ENCODE measurements around the gene ALX3.

ALX3 gene

GRCh38 chr1:110097507-110098221 is 27.2 kb upstream of the ALX3 start:
- no peaks in the 10 kb centered on the region for H3K4me1 ChIP-seq (ENCODE audit: insufficient read depth, poor library complexity, severe bottlenecking)
- no peak for TF ChIP-seq CTCF (IDR thresholded peaks at IDR 0.05; ENCODE audit: poor library complexity, severe bottlenecking)
- H3K27ac ChIP-seq (ENCODE audit: poor library complexity, severe bottlenecking): no peak overlapping the region
- H3K9me3 ChIP-seq (ENCODE audit: severe bottlenecking): no peaks in the 10 kb centered on the region
- H3K36me3 ChIP-seq (ENCODE audit: low read depth): no peaks in the 10 kb centered on the region
- no peak for ATAC-seq (ENCODE audit: low read depth)
- H3K27me3 ChIP-seq (ENCODE audit: insufficient read depth, poor library complexity, severe bottlenecking): no peaks in the 10 kb centered on the region
- no peak for DNase-seq (ENCODE audit: low spot score)
- H3K4me3 ChIP-seq (ENCODE audit: severe bottlenecking): no peak overlapping the region

- TF ChIP-seq CTCF (IDR thresholded peaks at IDR 0.05; ENCODE audit: poor library complexity, severe bottlenecking): no peak
- no peak overlapping the region for H3K4me3 ChIP-seq (ENCODE audit: severe bottlenecking)
- no peak overlapping the region for H3K27ac ChIP-seq (ENCODE audit: poor library complexity, severe bottlenecking)
- no peak for DNase-seq (ENCODE audit: low spot score)
- no peaks in the 10 kb centered on the region for H3K27me3 ChIP-seq (ENCODE audit: insufficient read depth, poor library complexity, severe bottlenecking)
- no peaks in the 10 kb centered on the region for H3K36me3 ChIP-seq (ENCODE audit: low read depth)
- ATAC-seq (ENCODE audit: low read depth): no peak
- no peaks in the 10 kb centered on the region for H3K9me3 ChIP-seq (ENCODE audit: severe bottlenecking)
- no peaks in the 10 kb centered on the region for H3K4me1 ChIP-seq (ENCODE audit: insufficient read depth, poor library complexity, severe bottlenecking)
Measured at GRCh38 chr1:110094931-110095654, 24.6 kb upstream of the ALX3 start.

- no peaks in the 10 kb centered on the region for H3K36me3 ChIP-seq (ENCODE audit: low read depth)
- no peak for DNase-seq (ENCODE audit: low spot score)
- no peak overlapping the region for H3K4me3 ChIP-seq (ENCODE audit: severe bottlenecking)
- H3K4me1 ChIP-seq (ENCODE audit: insufficient read depth, poor library complexity, severe bottlenecking): no peaks in the 10 kb centered on the region
- H3K9me3 ChIP-seq (ENCODE audit: severe bottlenecking): no peaks in the 10 kb centered on the region
- H3K27ac ChIP-seq (ENCODE audit: poor library complexity, severe bottlenecking): no peak overlapping the region
- peaks cover under 1% of the 10 kb centered on the region for H3K27me3 ChIP-seq (ENCODE audit: insufficient read depth, poor library complexity, severe bottlenecking)
- no peak for ATAC-seq (ENCODE audit: low read depth)
- no peak for TF ChIP-seq CTCF (IDR thresholded peaks at IDR 0.05; ENCODE audit: poor library complexity, severe bottlenecking)
Measured at GRCh38 chr1:110092991-110093390, 22.5 kb upstream of the ALX3 start.

DNA sequence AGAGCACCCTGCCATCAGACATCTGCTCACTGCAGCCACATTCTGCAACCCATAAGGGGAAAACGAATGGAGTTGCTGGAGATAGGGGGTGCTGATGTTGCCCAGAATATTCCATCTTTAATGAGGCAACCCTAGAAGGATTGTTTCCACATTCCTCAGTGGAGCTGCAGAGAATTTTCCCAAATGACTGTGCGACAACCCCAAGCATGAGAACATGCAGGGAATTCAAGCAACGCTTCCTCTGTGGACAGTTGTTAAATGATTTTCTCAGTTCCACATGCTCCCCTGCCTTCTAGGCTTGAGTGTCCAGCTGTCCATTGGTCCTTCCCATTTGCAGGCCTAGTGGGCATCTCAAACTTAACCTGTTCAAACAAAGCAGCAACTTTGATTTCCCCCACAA is 21.3 kb upstream of the ALX3 start:
- no peak overlapping the region for H3K27ac ChIP-seq (ENCODE audit: poor library complexity, severe bottlenecking)
- H3K9me3 ChIP-seq (ENCODE audit: severe bottlenecking): no peaks in the 10 kb centered on the region
- peaks cover 7% of the 10 kb centered on the region for H3K27me3 ChIP-seq (ENCODE audit: insufficient read depth, poor library complexity, severe bottlenecking)
- H3K4me3 ChIP-seq (ENCODE audit: severe bottlenecking): no peak overlapping the region
- no peak for TF ChIP-seq CTCF (IDR thresholded peaks at IDR 0.05; ENCODE audit: poor library complexity, severe bottlenecking)
- DNase-seq (ENCODE audit: low spot score) (no peak), ATAC-seq (ENCODE audit: low read depth) (no peak)
- no peaks in the 10 kb centered on the region for H3K4me1 ChIP-seq (ENCODE audit: insufficient read depth, poor library complexity, severe bottlenecking)
- H3K36me3 ChIP-seq (ENCODE audit: low read depth): no peaks in the 10 kb centered on the region

GRCh38 chr1:110091381-110091780 is 20.9 kb upstream of the ALX3 start:
- no peaks in the 10 kb centered on the region for H3K4me1 ChIP-seq (ENCODE audit: insufficient read depth, poor library complexity, severe bottlenecking)
- no peak for TF ChIP-seq CTCF (IDR thresholded peaks at IDR 0.05; ENCODE audit: poor library complexity, severe bottlenecking)
- peaks cover 11% of the 10 kb centered on the region for H3K27me3 ChIP-seq (ENCODE audit: insufficient read depth, poor library complexity, severe bottlenecking)
- ATAC-seq (ENCODE audit: low read depth) (no peak), DNase-seq (ENCODE audit: low spot score) (no peak)
- no peak overlapping the region for H3K27ac ChIP-seq (ENCODE audit: poor library complexity, severe bottlenecking)
- no peak overlapping the region for H3K4me3 ChIP-seq (ENCODE audit: severe bottlenecking)
- H3K9me3 ChIP-seq (ENCODE audit: severe bottlenecking): no peaks in the 10 kb centered on the region
- no peaks in the 10 kb centered on the region for H3K36me3 ChIP-seq (ENCODE audit: low read depth)
